K562 (cell line): ENCODE data around the gene ACOT13. TPM values are rescaled to one million over a fixed set of nuclear protein-coding genes. Genes with fewer than 3 reads are reported as not detected.
A peak's percentile ranks its signal among the peaks of the same experiment; 100 is the strongest.

Experiments
- ATAC-seq: fragments of 200-7000 bp; cut with Tn5 transposase; 3 replicates; pipeline ENCODE4 v1.9.1; 2020; ENCODE audit warnings: moderate library complexity
- BruUV-seq: library from RNA; stranded (reverse); fragments of 400-500 nt; replicated peaks from 2 replicates; lab custom pipeline; 2021; lab: Mats Ljungman, UMichigan
- CTCF ChIA-PET: fragments of 300-600 bp; formaldehyde crosslinking; extraction: SDS; loops from one replicate; lab custom pipeline; 2021; ENCODE audit warnings: low intra/inter-chr PET ratio; lab: Yijun Ruan, JAX
- POLR2A ChIA-PET: fragments of 300-600, 350-650 bp; sonication (Branson Sonifier 250); formaldehyde crosslinking; extraction: SDS; loops from one replicate; lab custom pipeline; 2021; ENCODE audit warnings: antibody characterized with exemption, inconsistent platforms; lab: Yijun Ruan, JAX
- DNase-seq, 4 experiments: peaks; one replicate each; pipeline versions ENCODE4 v3.0.0 to v3.0.0-alpha.2; 2011 to 2018; ENCODE audit warnings: low spot score in 3 of 4, mixed read lengths in 3 of 4; ENCODE audit errors: extremely low read depth in 1 of 4
- FAIRE-seq: peaks from 2 replicates; lab custom pipeline; 2011; peaks lifted over from hg19 to GRCh38; lab: Jason Lieb, UNC
- H2AFZ ChIP-seq: 2 replicates; pipeline ENCODE4 v1.6.0; 2011; ENCODE audit warnings: low read depth, low read length, control low read depth, inconsistent platforms
- H3K27ac ChIP-seq: fragments of 200-600 bp; 3 replicates; pipeline ENCODE4 v1.8.0; 2011; ENCODE audit warnings: low read depth, mild to moderate bottlenecking, control low read depth, inconsistent platforms, low read length, moderate library complexity, mixed read lengths; ENCODE audit errors: extremely low read depth
- H3K27me3 ChIP-seq, 2 experiments: fragments of 300-600 bp in 1 of 2; 2 replicates in 1 of 2; 3 replicates in 1 of 2; pipeline versions ENCODE4 v1.6.0 to v1.8.0; 2011; ENCODE audit warnings: inconsistent platforms in 2 of 2, low read length in 2 of 2, mild to moderate bottlenecking in 1 of 2, mixed read lengths in 1 of 2, moderate library complexity in 1 of 2; ENCODE audit not compliant: control insufficient read depth in 2 of 2, insufficient read depth in 2 of 2
- H3K36me3 ChIP-seq: fragments of 300-600 bp; 3 replicates; pipeline ENCODE4 v1.8.0; 2011; ENCODE audit warnings: mild to moderate bottlenecking, low read length, inconsistent platforms; ENCODE audit not compliant: control insufficient read depth, insufficient read depth
- H3K4me1 ChIP-seq, 2 experiments: fragments of 200-600 bp in 1 of 2; replicated peaks in 1 of 2; 2 replicates in 1 of 2; 3 replicates in 1 of 2; pipeline versions ENCODE4 v1.5.1 to v1.8.0; 2011; ENCODE audit warnings: inconsistent platforms in 2 of 2, low read length in 2 of 2, mild to moderate bottlenecking in 1 of 2, mixed read lengths in 1 of 2, moderate library complexity in 1 of 2; ENCODE audit not compliant: control insufficient read depth in 2 of 2, insufficient read depth in 2 of 2
- H3K4me2 ChIP-seq: 2 replicates; pipeline ENCODE4 v1.6.1; 2011; ENCODE audit warnings: low read length, control low read depth, inconsistent platforms, mixed read lengths; ENCODE audit not compliant: insufficient read depth
- H3K4me3 ChIP-seq: fragments of 200-600 bp; sonication (generic), shearing (Covaris generic); 2 replicates; pipeline ENCODE4 v1.5.1; 2016; ENCODE audit warnings: control low read depth, inconsistent platforms
- H3K79me2 ChIP-seq: fragments of 200-600 bp; 3 replicates; pipeline ENCODE4 v1.8.0; 2011; ENCODE audit warnings: low read length, inconsistent platforms; ENCODE audit not compliant: control insufficient read depth, insufficient read depth
- H3K9ac ChIP-seq, 2 experiments: 2 replicates each; pipeline versions ENCODE4 v1.6.0 to v1.6.1; 2011; ENCODE audit warnings: low read depth in 2 of 2, low read length in 2 of 2, control low read depth in 1 of 2, inconsistent platforms in 1 of 2, mild to moderate bottlenecking in 1 of 2, mixed read lengths in 1 of 2; ENCODE audit not compliant: insufficient read depth in 1 of 2
- H3K9me1 ChIP-seq: one replicate; pipeline ENCODE4 v1.6.0; 2011; ENCODE audit warnings: inconsistent platforms, mild to moderate bottlenecking, low read length, moderate library complexity; ENCODE audit not compliant: control insufficient read depth, insufficient read depth
- H3K9me3 ChIP-seq: replicated peaks from 2 replicates; pipeline ENCODE4 v1.5.1; 2011; ENCODE audit warnings: low read depth, low read length, inconsistent platforms; ENCODE audit not compliant: control insufficient read depth, insufficient read depth
- H4K20me1 ChIP-seq: replicated peaks from 2 replicates; pipeline ENCODE4 v1.6.1; 2011; ENCODE audit warnings: low read length, inconsistent platforms, mixed read lengths; ENCODE audit not compliant: control insufficient read depth, insufficient read depth
- CEBPG ChIP-seq, 3 experiments: fragments of 200-800 bp in 1 of 3; sonication (Bioruptor generic) in 1 of 3; sonication (generic) in 1 of 3; formaldehyde crosslinking in 1 of 3; IDR thresholded peaks in 2 of 3; conservative IDR thresholded peaks in 1 of 3; 2 replicates each; pipeline versions ENCODE4 v1.6.1 to v1.8.0; 2016 to 2022; ENCODE audit warnings: missing compliant biosample characterization in 2 of 3, missing genetic modification characterization in 2 of 3, mild to moderate bottlenecking in 1 of 3, missing genetic modification reagents in 1 of 3
- NFRKB ChIP-seq: fragments of 450-650 bp; IDR thresholded peaks from 2 replicates; pipeline ENCODE4 v1.6.1; 2016; ENCODE audit warnings: low read depth
- ZNF644 ChIP-seq: fragments of 200-800 bp; sonication (Bioruptor generic); IDR thresholded peaks from 2 replicates; pipeline ENCODE4 v1.6.1; 2016; ENCODE audit warnings: low read depth, missing genetic modification characterization, missing compliant biosample characterization
- WGBS: fragments of 100-300 bp; shearing (Covaris generic); methylation state at CpG from one replicate; pipeline ENCODE4 v1.1.6; 2016; ENCODE audit warnings: low coverage, mixed read lengths; ENCODE audit not compliant: insufficient coverage; ENCODE audit errors: missing lambda C conversion rate; 5-methylcytosine and 5-hydroxymethylcytosine counted together
- in situ Hi-C: fragments of 300-500 bp; cut with MboI; formaldehyde crosslinking; loops from 4 replicates; pipeline ENCODE4 v1.15.0; 2018; ENCODE audit warnings: inconsistent platforms, mixed read lengths
- intact Hi-C: fragments of 100-400 bp; cut with micrococcal nuclease; formaldehyde crosslinking; loops from 2 replicates; pipeline ENCODE4 v1.14.2; 2022
- polyA plus RNA-seq, 8 experiments: library from polyadenylated mRNA; depleted of rRNA in 4 of 8; stranded (reverse) in 5 of 8; unstranded in 3 of 8; fragments of >200 nt; fragmentation: Nextera tagmentation in 2 of 8; fragmentation: Illumina TruSeq in 1 of 8; extraction: Ambion mirVana in 2 of 8; extraction: Trizol in 1 of 8; gene quantifications; 2 replicates each; pipeline versions ENCODE4 v1.2.1 to v1.2.3, GENCODE V29; 2011 to 2014; ENCODE audit warnings: inconsistent platforms in 1 of 8, missing spikeins in 1 of 8
- total RNA-seq, 7 experiments: library from RNA; depleted of rRNA in 6 of 7; stranded (reverse); fragments of >200 nt in 6 of 7; fragmentation: Illumina TruSeq in 2 of 7; extraction: Trizol in 2 of 7; gene quantifications; 2 replicates each; pipeline versions ENCODE4 v1.2.1 to v1.2.3, GENCODE V29; 2011 to 2021; ENCODE audit warnings: low replicate concordance in 1 of 7
- TF ChIP-seq, protein P1 (sequence below), 2 experiments: fragments of 450-650 bp in 1 of 2; sonication (generic) in 1 of 2; formaldehyde crosslinking in 1 of 2; IDR thresholded peaks in 1 of 2; conservative IDR thresholded peaks in 1 of 2; 2 replicates each; pipeline versions ENCODE4 v1.6.1 to v1.8.1; 2016 to 2023; ENCODE audit warnings: mild to moderate bottlenecking in 2 of 2, moderate library complexity in 2 of 2, inconsistent platforms in 1 of 2, missing genetic modification reagents in 1 of 2
- TF ChIP-seq, protein P2 (sequence below): fragments of 200-800 bp; sonication (Bioruptor generic); IDR thresholded peaks from 2 replicates; pipeline ENCODE4 v1.6.1; 2016; ENCODE audit warnings: missing genetic modification characterization, missing compliant biosample characterization

ACOT13 gene
- total and polyA plus RNA-seq, 9 of the 15 experiments (the other 6 are each of a cell fraction or from before 2014, with no cell fraction given): 14.1 to 129 (median 65.7) TPM

DNA sequence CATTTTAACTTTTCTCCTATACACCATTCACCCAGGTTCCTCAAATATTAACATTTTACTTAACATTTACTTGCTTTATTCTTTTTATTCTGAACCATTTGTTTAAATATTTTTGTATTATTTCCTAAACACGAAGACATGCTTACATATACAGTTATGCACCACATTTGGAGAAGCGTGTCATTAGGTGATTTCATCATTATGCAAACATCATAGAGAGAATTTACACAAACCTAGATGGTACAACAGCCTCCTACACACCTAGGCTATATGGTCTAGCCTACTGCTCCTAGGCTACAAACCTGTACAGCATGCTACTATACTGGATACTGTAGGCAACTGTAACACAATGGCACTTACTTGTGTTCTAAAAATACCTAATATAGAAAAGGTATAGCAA is 6.8 kb upstream of the ACOT13 start:
- DNase-seq: no peak
- 63% methylated on average over 2 of the region's 2 CpGs for WGBS
- Histone ChIP-seq H3K9ac (no peak overlapping the region), H3K9me3 (no peaks in the 10 kb centered on the region), H4K20me1 (no peaks in the 10 kb centered on the region), H3K27me3 (no peaks in the 10 kb centered on the region), H3K27ac (peak overlapping the region; percentile 69; the same call in 1 of the 3 replicates), H3K4me3 (no peak overlapping the region)
- POLR2A ChIA-PET: interaction anchor here (1.1 to 1.5 kb wide), 2 partner anchors 14 to 29 kb away, joined by 3 to 4 read pairs; partner anchors contain the start of gene KIAA0319
- no TSS peak for BruUV-seq
- in situ Hi-C loops: no loop called here
- TF ChIP-seq CEBPG (CRISPR knock-in tag; IDR thresholded peaks at IDR 0.05) (no peak), CEBPG (tag; conservative IDR thresholded peaks at IDR 0.05 in 1 of 2, IDR thresholded peaks at IDR 0.05 in 1 of 2) (peak in 1 of 2 experiments; percentile 60; a peak in 2 of 4 replicates), ZNF644 (tag) (0 out of 2 replicates have a peak, but pooled peaks have one; percentile 8), NFRKB (no peak)
- TF ChIP-seq, protein P1, sequence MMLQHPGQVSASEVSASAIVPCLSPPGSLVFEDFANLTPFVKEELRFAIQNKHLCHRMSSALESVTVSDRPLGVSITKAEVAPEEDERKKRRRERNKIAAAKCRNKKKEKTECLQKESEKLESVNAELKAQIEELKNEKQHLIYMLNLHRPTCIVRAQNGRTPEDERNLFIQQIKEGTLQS (IDR thresholded peaks at IDR 0.05): peak; percentile 55
- TF ChIP-seq, protein P1 (CRISPR knock-in tag; conservative IDR thresholded peaks at IDR 0.05): no peak
- TF ChIP-seq, protein P2, sequence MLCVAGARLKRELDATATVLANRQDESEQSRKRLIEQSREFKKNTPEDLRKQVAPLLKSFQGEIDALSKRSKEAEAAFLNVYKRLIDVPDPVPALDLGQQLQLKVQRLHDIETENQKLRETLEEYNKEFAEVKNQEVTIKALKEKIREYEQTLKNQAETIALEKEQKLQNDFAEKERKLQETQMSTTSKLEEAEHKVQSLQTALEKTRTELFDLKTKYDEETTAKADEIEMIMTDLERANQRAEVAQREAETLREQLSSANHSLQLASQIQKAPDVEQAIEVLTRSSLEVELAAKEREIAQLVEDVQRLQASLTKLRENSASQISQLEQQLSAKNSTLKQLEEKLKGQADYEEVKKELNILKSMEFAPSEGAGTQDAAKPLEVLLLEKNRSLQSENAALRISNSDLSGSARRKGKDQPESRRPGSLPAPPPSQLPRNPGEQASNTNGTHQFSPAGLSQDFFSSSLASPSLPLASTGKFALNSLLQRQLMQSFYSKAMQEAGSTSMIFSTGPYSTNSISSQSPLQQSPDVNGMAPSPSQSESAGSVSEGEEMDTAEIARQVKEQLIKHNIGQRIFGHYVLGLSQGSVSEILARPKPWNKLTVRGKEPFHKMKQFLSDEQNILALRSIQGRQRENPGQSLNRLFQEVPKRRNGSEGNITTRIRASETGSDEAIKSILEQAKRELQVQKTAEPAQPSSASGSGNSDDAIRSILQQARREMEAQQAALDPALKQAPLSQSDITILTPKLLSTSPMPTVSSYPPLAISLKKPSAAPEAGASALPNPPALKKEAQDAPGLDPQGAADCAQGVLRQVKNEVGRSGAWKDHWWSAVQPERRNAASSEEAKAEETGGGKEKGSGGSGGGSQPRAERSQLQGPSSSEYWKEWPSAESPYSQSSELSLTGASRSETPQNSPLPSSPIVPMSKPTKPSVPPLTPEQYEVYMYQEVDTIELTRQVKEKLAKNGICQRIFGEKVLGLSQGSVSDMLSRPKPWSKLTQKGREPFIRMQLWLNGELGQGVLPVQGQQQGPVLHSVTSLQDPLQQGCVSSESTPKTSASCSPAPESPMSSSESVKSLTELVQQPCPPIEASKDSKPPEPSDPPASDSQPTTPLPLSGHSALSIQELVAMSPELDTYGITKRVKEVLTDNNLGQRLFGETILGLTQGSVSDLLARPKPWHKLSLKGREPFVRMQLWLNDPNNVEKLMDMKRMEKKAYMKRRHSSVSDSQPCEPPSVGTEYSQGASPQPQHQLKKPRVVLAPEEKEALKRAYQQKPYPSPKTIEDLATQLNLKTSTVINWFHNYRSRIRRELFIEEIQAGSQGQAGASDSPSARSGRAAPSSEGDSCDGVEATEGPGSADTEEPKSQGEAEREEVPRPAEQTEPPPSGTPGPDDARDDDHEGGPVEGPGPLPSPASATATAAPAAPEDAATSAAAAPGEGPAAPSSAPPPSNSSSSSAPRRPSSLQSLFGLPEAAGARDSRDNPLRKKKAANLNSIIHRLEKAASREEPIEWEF (CRISPR knock-in tag): no peak
- TF ChIP-seq, all 486 proteins: peak for 3
- CTCF ChIA-PET: no interaction called here
- H3K36me3 ChIP-seq: peaks cover 60% of the 10 kb centered on the region
- intact Hi-C loops: no loop called here
- no peaks in the 10 kb centered on the region for H3K9me1 ChIP-seq
- no peak overlapping the region for H3K4me2 ChIP-seq
- ATAC-seq (peak; percentile 31; the same call in 2 of the 3 replicates), FAIRE-seq (no peak)
- H3K4me1 ChIP-seq: peaks cover 0 to 22% of the 10 kb centered on the region in 2 experiments; a peak in 3 of 5 replicates
- no peak overlapping the region for H2AFZ ChIP-seq
- H3K79me2 ChIP-seq: peaks cover 34% of the 10 kb centered on the region
